GM21737 (cell line): ENCODE data around the gene SPDYC.
"Not testable (repeated sequence)": the region's sequence is repeated elsewhere in the genome, so short reads cannot be mapped to it uniquely, and the experiment has no call there.

ENCODE experiments used
- ATAC-seq: cut with Tn5 transposase; IDR thresholded peaks from one replicate; pipeline ENCODE4 v1.9.1; 2021; ENCODE audit warnings: mild to moderate bottlenecking, moderate library complexity; ENCODE audit not compliant: unreplicated experiment

Gene SPDYC

GRCh38 chr11:65166893-65167292 lies 3.1 kb upstream of the SPDYC start:
- no peak for ATAC-seq

- no peak for ATAC-seq
These were observed 2.4 kb upstream of the SPDYC start for GRCh38 chr11:65167656-65168055.

GRCh38 chr11:65169164-65169641 lies 830 bp upstream of the SPDYC start:
- ATAC-seq, result no peak

DNA sequence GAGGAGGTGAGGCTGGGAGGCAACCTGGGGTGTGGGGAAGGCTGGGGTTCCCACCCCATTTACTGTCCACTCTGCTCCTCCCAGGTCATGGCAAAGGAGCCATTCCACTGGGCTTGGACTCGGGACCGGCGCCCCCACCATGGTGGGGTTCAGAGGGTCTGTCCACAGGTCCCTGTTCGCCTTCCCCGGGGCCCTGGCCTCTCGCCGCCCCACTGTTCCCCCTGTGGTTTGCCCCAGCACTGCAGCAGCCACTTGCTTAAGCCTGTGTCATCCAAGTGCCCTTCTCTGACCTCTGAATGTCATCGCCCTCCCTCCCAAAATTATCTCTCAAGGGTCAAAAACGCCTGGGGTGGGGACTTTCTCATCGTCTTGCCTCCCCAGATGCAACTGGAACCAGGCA lies 2.6 kb downstream of the SPDYC start:
- no peak for ATAC-seq

- ATAC-seq, result not testable (repeated sequence)
These were observed 4.6 kb downstream of the SPDYC start for GRCh38 chr11:65174571-65175010.

- peak; percentile 58 for ATAC-seq
These were observed 11.0 kb downstream of the SPDYC start for GRCh38 chr11:65180877-65181568.

- peak; percentile 29 for ATAC-seq
These were observed 11.7 kb downstream of the SPDYC start, which contains the start of gene CAPN1 for GRCh38 chr11:65181569-65182257. TSS of gene CAPN1 (plus strand) at chr11:65181928. CDS start at chr11:65182702, 774 bp downstream.

DNA sequence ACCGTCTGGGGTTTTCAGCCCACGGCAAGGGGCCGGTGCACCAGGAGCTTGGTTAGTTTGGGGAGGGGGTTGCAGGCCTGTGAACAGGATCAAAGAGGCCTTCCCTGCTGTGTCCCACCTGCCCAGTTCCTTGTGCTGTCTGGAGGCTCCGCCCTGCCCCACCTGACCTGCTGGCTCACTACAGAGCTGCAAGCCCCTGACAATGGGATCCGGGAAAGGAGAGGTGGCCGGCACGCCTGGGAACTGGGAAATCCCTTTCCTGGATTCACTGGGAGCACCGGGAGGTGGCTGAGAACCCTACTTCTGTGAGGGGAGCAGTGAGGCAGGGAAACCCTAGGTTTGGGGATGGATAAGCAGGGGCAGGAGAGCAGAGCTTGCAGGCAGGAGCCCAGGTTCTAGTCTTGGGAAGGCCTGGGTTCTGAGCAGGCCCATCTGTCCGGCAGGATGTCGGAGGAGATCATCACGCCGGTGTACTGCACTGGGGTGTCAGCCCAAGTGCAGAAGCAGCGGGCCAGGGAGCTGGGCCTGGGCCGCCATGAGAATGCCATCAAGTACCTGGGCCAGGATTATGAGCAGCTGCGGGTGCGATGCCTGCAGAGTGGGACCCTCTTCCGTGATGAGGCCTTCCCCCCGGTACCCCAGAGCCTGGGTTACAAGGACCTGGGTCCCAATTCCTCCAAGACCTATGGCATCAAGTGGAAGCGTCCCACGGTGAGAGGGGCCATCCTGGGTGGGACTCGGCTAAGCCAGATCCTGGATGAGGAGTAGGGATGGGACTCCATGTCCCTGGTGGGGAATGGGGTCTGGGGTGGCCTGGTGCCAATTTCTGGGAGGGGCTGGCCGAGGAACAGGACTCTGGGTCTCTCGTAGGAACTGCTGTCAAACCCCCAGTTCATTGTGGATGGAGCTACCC lies 12.5 kb downstream of the SPDYC start:
- no peak for ATAC-seq

DNA sequence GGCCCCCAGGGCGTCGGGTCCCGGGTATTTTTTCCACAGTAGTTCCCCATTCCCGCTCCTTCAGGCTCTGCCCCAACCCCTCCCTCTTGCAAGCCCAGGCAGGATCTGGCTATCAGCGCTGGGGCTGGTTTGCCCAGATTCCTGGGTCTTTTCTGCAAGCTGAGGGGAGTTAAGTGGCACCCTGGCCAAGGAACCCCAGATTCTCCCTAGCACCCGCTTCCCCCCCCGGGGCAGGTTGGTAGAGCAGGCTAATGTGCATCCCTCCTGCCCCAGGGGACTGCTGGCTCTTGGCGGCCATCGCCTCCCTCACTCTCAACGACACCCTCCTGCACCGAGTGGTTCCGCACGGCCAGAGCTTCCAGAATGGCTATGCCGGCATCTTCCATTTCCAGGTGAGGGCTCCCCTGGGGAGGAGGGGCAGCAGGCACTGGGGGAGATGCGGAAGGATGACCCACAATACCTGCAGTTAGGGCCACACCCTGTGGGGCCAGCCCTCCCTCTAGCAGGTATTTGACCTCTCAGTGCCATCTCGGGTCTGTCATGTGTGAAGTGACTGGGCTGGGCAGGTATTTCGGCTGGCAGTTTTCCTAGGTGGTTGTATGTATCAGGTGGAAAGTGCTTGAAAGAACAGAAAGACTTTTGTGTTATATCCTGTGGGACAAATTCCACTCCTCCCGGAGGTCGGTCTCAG lies 13.3 kb downstream of the SPDYC start:
- no peak for ATAC-seq

- no peak for ATAC-seq
These were observed 14.1 kb downstream of the SPDYC start for GRCh38 chr11:65184146-65184545.

DNA sequence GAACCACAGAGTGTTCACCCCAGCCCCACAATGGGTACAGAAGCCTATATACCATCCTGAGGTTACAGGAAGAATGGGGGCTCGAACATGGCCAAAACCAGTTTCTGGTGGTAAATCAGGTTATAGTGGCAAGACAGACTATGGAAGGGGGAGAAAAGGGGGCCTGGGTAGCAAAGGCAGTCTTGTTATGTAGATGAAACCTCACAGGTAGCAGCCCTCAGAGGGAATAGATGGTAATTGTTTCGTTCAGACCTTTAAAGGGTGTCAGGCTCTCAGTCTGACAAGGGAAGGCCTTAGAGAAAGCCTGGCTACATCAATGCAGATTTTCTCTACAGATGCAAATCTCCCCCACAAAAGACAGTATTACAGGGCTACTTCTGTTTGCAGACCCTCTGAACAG lies 15.1 kb downstream of the SPDYC start:
- no peak for ATAC-seq

GRCh38 chr11:65185869-65186341 lies 15.9 kb downstream of the SPDYC start:
- no peak for ATAC-seq

DNA sequence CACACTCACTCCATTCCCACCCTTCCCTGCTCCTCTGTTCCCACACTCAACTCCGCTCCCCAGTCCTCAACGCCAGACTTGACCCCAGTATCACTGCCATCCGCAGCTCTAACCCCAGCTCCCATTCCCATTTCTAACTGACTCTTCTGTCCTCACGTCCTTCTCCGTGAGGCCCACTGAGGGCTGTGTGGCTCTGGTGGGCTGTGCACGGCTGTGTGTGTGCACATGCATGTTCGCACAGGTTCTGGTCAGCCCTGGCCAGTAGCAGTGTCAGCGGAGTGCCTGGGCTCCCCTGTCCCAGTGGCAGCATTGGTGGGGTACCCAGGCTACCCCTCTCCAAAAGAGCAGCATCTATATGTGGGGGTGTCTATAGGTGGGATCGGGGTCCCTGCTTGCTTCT lies 16.7 kb downstream of the SPDYC start:
- ATAC-seq, result no peak

- no peak for ATAC-seq
These were observed 17.2 kb downstream of the SPDYC start for GRCh38 chr11:65187146-65187675.

GRCh38 chr11:65187971-65188461 lies 18.0 kb downstream of the SPDYC start:
- ATAC-seq, result no peak

- ATAC-seq, result no peak
These were observed 18.5 kb downstream of the SPDYC start for GRCh38 chr11:65188486-65188885.

DNA sequence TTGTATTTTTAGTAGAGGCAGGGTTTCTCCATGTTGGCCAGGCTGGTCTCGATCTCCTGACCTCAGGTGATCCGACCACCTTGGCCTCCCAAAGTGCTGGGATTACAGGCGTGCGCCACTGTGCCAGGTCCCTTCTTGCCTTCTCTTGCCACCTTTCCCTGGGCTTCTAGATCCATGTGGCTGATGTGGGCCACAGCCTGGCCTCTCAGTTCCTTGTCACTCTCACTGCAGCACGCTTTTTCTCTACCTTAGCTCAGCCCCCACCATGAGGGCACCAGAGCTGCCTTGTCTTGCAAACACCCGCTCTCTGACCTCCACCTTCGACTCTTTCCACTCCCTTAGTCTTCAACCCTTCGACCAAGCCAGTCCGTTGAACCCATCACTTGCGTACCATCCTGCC lies 19.2 kb downstream of the SPDYC start:
- ATAC-seq, result no peak

GRCh38 chr11:65194564-65194963 lies 24.5 kb downstream of the SPDYC start:
- ATAC-seq, result no peak

- ATAC-seq, result no peak
These were observed 34.1 kb downstream of the SPDYC start for GRCh38 chr11:65204143-65204542.
